ENCODE data around the gene BMPR1A. TPM values are rescaled to one million over a fixed set of nuclear protein-coding genes. Genes with fewer than 3 reads are reported as not detected.
"Not testable (repeated sequence)": the region's sequence is repeated elsewhere in the genome, so short reads cannot be mapped to it uniquely, and the experiment has no call there.

BMPR1A gene
- total and polyA plus RNA-seq, 2 of the 4 experiments (the other 2 are of a cell fraction): 15.9 to 93.7 TPM

DNA sequence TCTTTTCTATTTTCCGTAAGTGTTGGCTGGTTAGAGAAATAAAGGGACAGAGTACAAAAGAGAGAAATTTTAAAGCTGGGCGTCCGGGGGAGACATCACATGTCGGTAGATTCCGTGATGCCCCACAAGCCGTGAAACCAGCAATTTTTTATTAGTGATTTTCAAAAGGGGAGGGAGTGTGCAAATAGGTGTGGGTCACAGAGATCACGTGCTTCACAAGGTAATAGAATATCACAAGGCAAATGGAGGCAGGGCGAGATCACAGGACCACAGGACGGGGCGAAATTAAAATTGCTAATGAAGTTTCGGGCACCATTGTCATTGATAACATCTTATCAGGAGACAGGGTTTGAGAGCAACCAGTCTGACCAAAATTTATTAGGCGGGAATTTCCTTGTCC lies 97.2 kb downstream of the BMPR1A start:
- H4K20me1 ChIP-seq (ENCODE audit: insufficient read depth, low read length); H3K27ac ChIP-seq (ENCODE audit: insufficient read depth, low read length); H2BK20ac ChIP-seq (ENCODE audit: low read depth, low read length); ATAC-seq (ENCODE audit: low read depth); H2AK5ac ChIP-seq (ENCODE audit: low read depth, low read length); H4K5ac ChIP-seq (ENCODE audit: low read depth, low read length); H2AK9ac ChIP-seq (replicated peaks; ENCODE audit: low read depth, low read length, poor library complexity); H3K27me3 ChIP-seq (ENCODE audit: control insufficient read depth, insufficient read depth, low read length); H3K4me1 ChIP-seq (ENCODE audit: control insufficient read depth, insufficient read depth, low read length); H2BK5ac ChIP-seq (ENCODE audit: low read depth, low read length, poor library complexity, severe bottlenecking); CTCF ChIA-PET; H2AFZ ChIP-seq (replicated peaks; ENCODE audit: low read length, poor library complexity); DNase-seq; dilution Hi-C loops (cut with HindIII; ENCODE audit: low sequenced_read_pairs, unreplicated experiment); H2BK120ac ChIP-seq (ENCODE audit: low read depth, low read length); intact Hi-C loops (cut with micrococcal nuclease); H3K23ac ChIP-seq (ENCODE audit: low read depth, low read length); H4K8ac ChIP-seq (ENCODE audit: low read depth in 2 of 2, low read length in 2 of 2); H2BK15ac ChIP-seq (ENCODE audit: low read depth, low read length); H3K56ac ChIP-seq (ENCODE audit: extremely low read depth, insufficient read depth, low read length); in situ Hi-C loops (cut with MboI; ENCODE audit: low sequenced_read_pairs); H3K9ac ChIP-seq (ENCODE audit: low read depth, low read length); BruUV-seq (replicated peaks); H3K14ac ChIP-seq (replicated peaks; ENCODE audit: low read depth, low read length); H3K4ac ChIP-seq (ENCODE audit: low read depth, low read length); H3K4me2 ChIP-seq (ENCODE audit: low read depth, low read length); H3K4me3 ChIP-seq (ENCODE audit: insufficient read depth, low read depth, low read length); H4K91ac ChIP-seq (ENCODE audit: insufficient read depth, low read depth, low read length); H3K18ac ChIP-seq (ENCODE audit: low read depth, low read length); H3K9me3 ChIP-seq (ENCODE audit: control insufficient read depth, insufficient read depth, low read length); POLR2A ChIA-PET (ENCODE audit: unreplicated experiment); H3K36me3 ChIP-seq (ENCODE audit: control insufficient read depth, insufficient read depth, low read length): not testable (repeated sequence)
- Histone ChIP-seq H3K9me1 (ENCODE audit: insufficient read depth, low read length) (peaks cover 10% of the 10 kb centered on the region), H3K79me1 (ENCODE audit: low read depth in 1 of 2, low read length in 2 of 2) (peaks cover 6 to 34% of the 10 kb centered on the region in 2 experiments)
- 84% methylated on average over 3 of the region's 12 CpGs; no CpG with 5 or more reads in 1 of the 2 experiments for WGBS, 2 experiments (ENCODE audit: extremely low coverage in 2 of 2, insufficient read length in 1 of 2)
